ENCODE measurements around the gene CCDC85A.

DNA sequence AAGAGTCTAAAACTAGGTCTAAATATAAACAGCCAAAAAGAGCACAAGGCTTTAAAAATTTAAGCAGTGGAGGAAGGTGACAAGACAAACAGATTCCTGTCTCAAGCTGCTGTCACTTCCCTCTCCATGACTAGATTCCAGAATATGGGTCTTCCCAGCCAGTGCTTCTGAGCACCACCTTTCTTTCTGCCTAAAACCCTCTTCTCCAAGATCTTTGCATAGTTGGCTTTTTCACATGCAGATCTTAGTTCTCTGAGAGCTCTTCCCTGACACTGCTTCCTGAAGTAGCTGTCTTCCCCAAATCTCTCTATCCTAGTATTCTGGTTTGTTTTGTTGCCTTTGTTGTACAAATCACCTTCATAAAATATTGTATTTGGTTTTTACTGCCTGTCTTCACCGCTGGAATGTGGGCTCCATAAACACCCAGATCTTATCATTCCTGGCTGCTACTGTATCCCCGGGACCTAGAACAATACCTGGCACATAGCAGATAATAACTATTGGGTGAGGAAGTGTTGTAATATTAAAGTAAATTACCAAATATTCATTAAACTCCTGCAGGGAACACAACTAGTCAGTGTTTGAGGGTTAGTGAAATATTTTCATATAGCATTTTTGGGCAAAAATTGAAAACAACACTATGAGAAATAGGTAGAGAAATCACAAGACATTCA is 150.2 kb downstream of the CCDC85A start:
- TF ChIP-seq CTCF (IDR thresholded peaks at IDR 0.05) (no peak), POLR2A (IDR thresholded peaks at IDR 0.05) (no peak)

All from lower leg skin (tissue), 3 donors.